Kidney epithelial cell (primary cell): ENCODE results near the gene OR5A1. TPM values are rescaled to one million over a fixed set of nuclear protein-coding genes. Genes with fewer than 3 reads are reported as not detected.

ENCODE experiments used
- DNase-seq: peaks from one replicate; pipeline ENCODE4 v3.0.0-alpha.2; 2010; ENCODE audit warnings: low read depth
- H3K27me3 ChIP-seq: 2 replicates; pipeline ENCODE4 v1.6.0; 2011; ENCODE audit warnings: low read length; ENCODE audit not compliant: control insufficient read depth, insufficient read depth
- H3K36me3 ChIP-seq: 2 replicates; pipeline ENCODE4 v1.5.1; 2011; ENCODE audit warnings: low read length; ENCODE audit not compliant: control insufficient read depth, insufficient read depth
- H3K4me3 ChIP-seq: 2 replicates; pipeline ENCODE4 v1.5.1; 2011; ENCODE audit warnings: low read depth, mild to moderate bottlenecking, control low read depth, low read length
- total RNA-seq: library from RNA; depleted of rRNA; stranded (reverse); fragments of >200 nt; gene quantifications from 2 replicates; pipeline ENCODE4 v1.2.3, GENCODE V29; 2015
- TF ChIP-seq, protein P1 (sequence below): IDR thresholded peaks from 2 replicates; pipeline ENCODE4 v1.5.1; 2011; ENCODE audit warnings: mild to moderate bottlenecking, moderate library complexity, low read length, control low read depth, inconsistent platforms; ENCODE audit not compliant: insufficient read depth, poor library complexity, severe bottlenecking

The OR5A1 gene
- total RNA-seq, 1 donor from 2014 or later = not detected

DNA sequence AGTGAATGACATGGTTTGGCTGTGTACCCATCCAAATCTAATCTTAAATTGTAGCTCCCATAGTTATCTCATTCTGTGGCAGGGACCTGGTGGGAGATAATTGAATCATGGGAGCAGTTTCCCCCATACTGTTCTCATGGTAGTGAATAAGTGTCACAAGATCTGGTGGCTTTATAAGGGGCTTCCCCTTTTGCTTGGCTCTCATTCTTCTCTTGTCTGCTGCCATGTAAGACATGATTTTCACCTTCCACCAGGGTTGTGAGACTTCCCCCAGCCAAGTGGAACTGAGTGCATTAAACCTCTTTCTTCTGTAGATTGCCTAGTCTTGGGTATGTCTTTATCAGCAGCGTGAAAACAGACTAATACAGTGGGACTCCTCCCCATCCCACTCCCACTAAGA is 21.2 kb upstream of the OR5A1 start:
- DNase-seq = no peak
- Histone ChIP-seq H3K4me3 (no peak overlapping the region), H3K36me3 (no peaks in the 10 kb centered on the region), H3K27me3 (no peaks in the 10 kb centered on the region)
- TF ChIP-seq, protein P1, sequence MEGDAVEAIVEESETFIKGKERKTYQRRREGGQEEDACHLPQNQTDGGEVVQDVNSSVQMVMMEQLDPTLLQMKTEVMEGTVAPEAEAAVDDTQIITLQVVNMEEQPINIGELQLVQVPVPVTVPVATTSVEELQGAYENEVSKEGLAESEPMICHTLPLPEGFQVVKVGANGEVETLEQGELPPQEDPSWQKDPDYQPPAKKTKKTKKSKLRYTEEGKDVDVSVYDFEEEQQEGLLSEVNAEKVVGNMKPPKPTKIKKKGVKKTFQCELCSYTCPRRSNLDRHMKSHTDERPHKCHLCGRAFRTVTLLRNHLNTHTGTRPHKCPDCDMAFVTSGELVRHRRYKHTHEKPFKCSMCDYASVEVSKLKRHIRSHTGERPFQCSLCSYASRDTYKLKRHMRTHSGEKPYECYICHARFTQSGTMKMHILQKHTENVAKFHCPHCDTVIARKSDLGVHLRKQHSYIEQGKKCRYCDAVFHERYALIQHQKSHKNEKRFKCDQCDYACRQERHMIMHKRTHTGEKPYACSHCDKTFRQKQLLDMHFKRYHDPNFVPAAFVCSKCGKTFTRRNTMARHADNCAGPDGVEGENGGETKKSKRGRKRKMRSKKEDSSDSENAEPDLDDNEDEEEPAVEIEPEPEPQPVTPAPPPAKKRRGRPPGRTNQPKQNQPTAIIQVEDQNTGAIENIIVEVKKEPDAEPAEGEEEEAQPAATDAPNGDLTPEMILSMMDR = no peak

GRCh38 chr11:59416613-59417012 is 19.7 kb upstream of the OR5A1 start:
- Histone ChIP-seq H3K36me3 (no peaks in the 10 kb centered on the region), H3K27me3 (no peaks in the 10 kb centered on the region), H3K4me3 (no peak overlapping the region)
- TF ChIP-seq, protein P1 = no peak
- DNase-seq = no peak

DNA sequence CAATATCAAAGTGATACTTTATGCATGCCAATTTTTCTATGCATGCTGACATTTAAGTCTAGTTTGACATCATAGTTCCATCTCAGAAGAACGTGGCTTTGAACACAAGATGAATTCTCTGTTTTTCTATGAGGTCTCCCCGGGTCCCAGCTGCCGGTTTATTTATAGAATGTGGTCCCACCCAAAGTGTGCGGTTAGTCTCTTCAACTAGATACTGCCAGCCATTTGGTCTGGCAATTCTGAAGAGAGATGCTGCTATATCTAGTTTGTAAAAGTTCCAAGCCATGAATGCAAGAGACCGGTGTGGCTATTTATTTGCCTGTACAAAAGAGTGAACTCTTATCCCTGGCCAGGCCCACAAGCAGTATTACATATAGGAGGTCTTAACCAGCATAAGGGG is 19.2 kb upstream of the OR5A1 start:
- DNase-seq = no peak
- Histone ChIP-seq H3K27me3 (no peaks in the 10 kb centered on the region), H3K4me3 (no peak overlapping the region), H3K36me3 (no peaks in the 10 kb centered on the region)
- TF ChIP-seq, protein P1 = no peak

DNA sequence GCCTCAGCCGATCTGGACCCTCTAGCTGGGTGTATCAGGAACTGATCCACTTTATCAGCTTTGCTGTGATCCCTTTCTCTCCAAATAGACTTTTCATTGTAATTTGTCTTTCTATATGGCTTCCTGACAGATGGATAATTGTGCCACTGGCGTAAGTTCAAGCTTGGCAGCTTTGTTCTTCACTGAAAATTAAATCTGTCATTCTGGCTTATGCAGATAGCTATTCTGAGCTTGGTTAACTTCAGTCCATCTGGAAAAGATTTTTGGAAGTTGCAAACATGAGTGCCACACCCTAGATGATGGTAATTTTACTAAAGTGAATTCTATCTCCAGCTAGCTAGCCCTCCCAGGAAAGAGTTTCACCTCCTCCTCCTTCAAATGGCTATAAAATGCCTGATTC is 18.1 kb upstream of the OR5A1 start:
- TF ChIP-seq, protein P1 = no peak
- H3K4me3 ChIP-seq = no peak overlapping the region
- DNase-seq = no peak
- no peaks in the 10 kb centered on the region for H3K27me3 ChIP-seq
- no peaks in the 10 kb centered on the region for H3K36me3 ChIP-seq

DNA sequence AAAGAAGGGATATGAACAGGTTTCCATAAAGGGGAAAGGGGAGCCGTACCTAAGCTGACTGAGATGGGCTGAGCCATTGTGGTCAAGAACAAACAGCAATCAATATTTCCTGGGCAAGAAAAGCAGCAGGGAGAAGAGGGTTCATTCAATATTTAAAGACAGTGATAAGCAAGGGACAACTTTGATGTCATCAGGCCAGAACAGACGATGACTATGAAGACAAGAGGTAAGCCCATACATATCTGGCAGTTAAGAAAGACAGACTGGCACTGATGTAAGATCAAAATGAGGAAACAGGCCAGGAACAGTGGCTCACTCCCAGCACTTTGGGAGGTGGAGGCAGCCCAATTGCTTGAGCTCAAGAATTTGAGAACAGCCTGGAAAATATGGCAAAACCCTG is 12.4 kb upstream of the OR5A1 start:
- no peaks in the 10 kb centered on the region for H3K27me3 ChIP-seq
- DNase-seq = no peak
- TF ChIP-seq, protein P1 = no peak
- H3K36me3 ChIP-seq = no peaks in the 10 kb centered on the region
- H3K4me3 ChIP-seq = no peak overlapping the region

DNA sequence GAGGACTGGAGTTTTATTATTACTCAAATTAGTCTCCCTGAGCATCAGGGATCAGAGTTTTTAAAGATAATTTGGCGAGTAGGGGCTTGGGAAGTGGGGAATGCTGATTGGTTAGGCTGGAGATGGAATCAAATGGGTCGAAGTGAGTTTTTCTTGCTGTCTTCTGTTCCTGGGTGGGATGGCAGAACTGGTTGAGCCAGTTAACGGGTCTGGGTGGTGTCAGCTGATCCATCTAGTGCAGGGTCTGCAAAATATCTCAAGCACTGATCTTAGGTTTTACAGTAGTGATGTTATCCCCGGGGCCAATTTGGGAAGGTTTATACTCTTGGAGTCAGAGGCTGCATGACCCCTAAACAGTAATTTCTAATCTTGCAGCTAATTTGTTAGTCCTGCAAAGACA is 11.1 kb upstream of the OR5A1 start:
- Histone ChIP-seq H3K4me3 (no peak overlapping the region), H3K36me3 (no peaks in the 10 kb centered on the region), H3K27me3 (no peaks in the 10 kb centered on the region)
- DNase-seq = no peak
- TF ChIP-seq, protein P1 = no peak
